Smooth muscle cell (in vitro differentiated cells): ENCODE results near the gene IL3RA. TPM values are rescaled to one million over a fixed set of nuclear protein-coding genes. Genes with fewer than 3 reads are reported as not detected.

ENCODE experiments used
- DNase-seq: peaks from one replicate; lab custom pipeline; 2025; ENCODE audit not compliant: unreplicated experiment; lab: John Stamatoyannopoulos, UW
- H2AFZ ChIP-seq: fragments of 200-600 bp; sonication (generic); 2 replicates; pipeline ENCODE4 v1.6.0; 2016; ENCODE audit warnings: antibody characterized with exemption, low read depth, mild to moderate bottlenecking
- H3F3A ChIP-seq: fragments of 200-600 bp; sonication (generic); 2 replicates; pipeline ENCODE4 v1.6.0; 2017; ENCODE audit warnings: antibody characterized with exemption, low read depth
- H3K27ac ChIP-seq: fragments of 200-600 bp; sonication (generic); 2 replicates; pipeline ENCODE4 v1.5.1; 2016; ENCODE audit warnings: low read depth, mild to moderate bottlenecking
- H3K27me3 ChIP-seq: fragments of 200-600 bp; sonication (generic); 2 replicates; pipeline ENCODE4 v1.6.1; 2016; ENCODE audit warnings: low read depth, mild to moderate bottlenecking
- H3K36me3 ChIP-seq: fragments of 200-600 bp; sonication (generic); 2 replicates; pipeline ENCODE4 v1.5.1; 2016; ENCODE audit warnings: low read depth
- H3K4me1 ChIP-seq: fragments of 200-600 bp; sonication (generic); 2 replicates; pipeline ENCODE4 v1.5.1; 2016; ENCODE audit warnings: low read depth
- H3K4me2 ChIP-seq: fragments of 200-600 bp; sonication (generic); 2 replicates; pipeline ENCODE4 v1.6.0; 2016; ENCODE audit warnings: mild to moderate bottlenecking
- H3K4me3 ChIP-seq: fragments of 200-600 bp; sonication (generic); 2 replicates; pipeline ENCODE4 v1.5.1; 2016; ENCODE audit warnings: mild to moderate bottlenecking
- H3K79me2 ChIP-seq: fragments of 200-600 bp; sonication (generic); 2 replicates; pipeline ENCODE4 v1.6.0; 2016; ENCODE audit warnings: low read depth, mild to moderate bottlenecking
- H3K9ac ChIP-seq: fragments of 200-600 bp; sonication (generic); 2 replicates; pipeline ENCODE4 v1.6.0; 2016; ENCODE audit warnings: low read depth
- H3K9me3 ChIP-seq: fragments of 200-600 bp; sonication (generic); replicated peaks from 2 replicates; pipeline ENCODE4 v1.5.1; 2016; ENCODE audit warnings: low read depth
- H4K20me1 ChIP-seq: fragments of 200-600 bp; sonication (generic); 2 replicates; pipeline ENCODE4 v1.6.0; 2016; ENCODE audit warnings: low read depth
- CTCF ChIP-seq: fragments of 200-600 bp; sonication (generic); IDR thresholded peaks from 2 replicates; pipeline ENCODE4 v1.5.1; 2017; ENCODE audit warnings: borderline replicate concordance, mild to moderate bottlenecking, antibody characterized with exemption; ENCODE audit not compliant: insufficient read depth, poor library complexity, severe bottlenecking
- WGBS: methylation state at CpG from one replicate; pipeline ENCODE4 v1.1.7; 2016; ENCODE audit warnings: low lambda C conversion rate; 5-methylcytosine and 5-hydroxymethylcytosine counted together
- polyA plus RNA-seq: library from polyadenylated mRNA; unstranded; fragments of >200 nt; fragmentation: Nextera tagmentation; extraction: Ambion mirVana; gene quantifications from 2 replicates; pipeline ENCODE4 v1.2.1, GENCODE V29; 2016
- total RNA-seq: library from RNA; depleted of rRNA; stranded (reverse); fragments of >200 nt; gene quantifications from 2 replicates; pipeline ENCODE4 v1.2.3, GENCODE V29; 2014

Gene IL3RA
- total and polyA plus RNA-seq, 2 experiments from 2014 or later = 0.24 TPM; not detected in 1

DNA sequence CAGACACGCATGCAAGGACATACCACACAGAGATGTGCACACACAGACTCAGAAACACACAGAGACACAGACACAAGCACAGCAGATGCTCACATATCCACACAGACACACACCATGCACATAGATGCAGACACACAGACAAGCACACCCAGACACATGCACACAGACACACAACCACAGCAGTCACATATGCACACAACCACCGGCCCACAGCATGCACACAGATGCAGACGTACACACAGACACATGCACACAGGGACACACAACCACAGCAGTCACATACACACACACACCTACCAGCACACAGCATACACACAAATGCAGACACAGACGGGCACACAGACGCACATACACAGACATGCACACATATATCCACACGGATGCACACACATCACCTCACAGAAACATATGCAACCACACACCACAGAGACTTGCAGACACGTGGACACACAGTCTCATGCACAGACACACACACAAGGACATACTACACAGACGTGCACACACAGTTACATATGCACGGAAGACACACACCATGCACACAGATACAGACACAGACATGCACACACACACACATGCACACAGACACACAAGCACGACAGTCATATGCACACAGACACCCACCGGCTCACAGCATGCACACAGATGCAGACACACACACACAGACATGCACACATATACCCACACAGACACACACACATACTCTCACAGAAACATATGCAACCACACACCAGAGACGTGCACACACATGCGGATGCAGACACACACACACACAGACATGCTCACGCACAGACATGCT, 80.6 kb downstream of the IL3RA start:
- Histone ChIP-seq H3K4me3 (no peak overlapping the region), H3K27ac (no peak overlapping the region), H3F3A (no peaks in the 10 kb centered on the region), H3K9me3 (no peaks in the 10 kb centered on the region), H3K27me3 (no peaks in the 10 kb centered on the region), H3K4me1 (no peaks in the 10 kb centered on the region), H4K20me1 (no peaks in the 10 kb centered on the region), H3K79me2 (no peaks in the 10 kb centered on the region), H3K9ac (no peak overlapping the region), H2AFZ (no peak overlapping the region), H3K4me2 (no peak overlapping the region), H3K36me3 (no peaks in the 10 kb centered on the region)
- TF ChIP-seq CTCF = no peak
- WGBS = 71% methylated on average over 14 of the region's 14 CpGs
- DNase-seq = no peak

DNA sequence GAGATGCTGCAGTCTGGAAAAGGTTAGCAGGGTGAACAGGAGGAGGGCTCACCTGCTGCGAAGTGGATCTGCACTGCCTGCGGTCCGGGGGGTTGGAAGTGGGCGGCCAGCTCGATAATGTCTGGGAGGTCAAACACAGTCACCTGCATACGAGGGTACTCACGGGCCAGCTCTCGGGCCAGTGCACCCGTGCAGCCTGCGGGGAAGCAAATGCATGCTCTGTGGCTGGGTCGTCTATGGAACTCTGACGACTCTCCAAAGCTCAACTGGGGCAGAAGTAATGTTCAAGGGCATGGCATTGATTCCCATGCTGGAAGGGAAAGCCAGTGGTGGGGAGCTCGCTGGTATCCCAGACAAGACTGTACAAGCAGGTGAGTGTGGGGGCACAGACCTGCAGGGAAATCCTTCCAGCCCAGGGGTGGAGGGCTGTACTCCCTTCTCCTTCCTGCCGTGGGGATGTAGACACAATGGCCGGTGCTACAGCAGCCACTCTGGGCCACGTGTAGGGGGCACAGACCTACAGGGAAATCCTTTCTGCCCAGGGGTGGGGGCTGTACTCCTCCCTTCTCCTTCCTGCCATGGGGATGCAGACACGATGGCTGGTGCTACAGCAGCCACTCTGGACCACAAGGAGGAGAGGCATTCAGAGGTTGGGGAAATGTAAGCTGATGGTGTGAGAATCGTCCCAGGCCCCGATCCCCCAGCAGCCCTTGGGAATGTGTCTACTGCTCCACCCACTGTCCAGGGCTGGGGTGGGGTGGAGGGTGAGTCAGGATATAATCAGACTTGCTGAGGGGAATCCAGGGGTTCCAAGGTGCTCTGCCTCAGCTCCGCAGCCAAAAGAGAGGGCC, 81.6 kb downstream of the IL3RA start:
- H3K4me2 ChIP-seq = no peak overlapping the region
- 94% methylated on average over 20 of the region's 20 CpGs for WGBS
- H3K27ac ChIP-seq = no peak overlapping the region
- no peak for DNase-seq
- H3K4me3 ChIP-seq = no peak overlapping the region
- H3K27me3 ChIP-seq = no peaks in the 10 kb centered on the region
- peaks cover under 1% of the 10 kb centered on the region for H3K9me3 ChIP-seq
- no peak overlapping the region for H3K9ac ChIP-seq
- no peaks in the 10 kb centered on the region for H4K20me1 ChIP-seq
- H3K4me1 ChIP-seq = no peaks in the 10 kb centered on the region
- peaks cover 5% of the 10 kb centered on the region for H3K36me3 ChIP-seq
- H2AFZ ChIP-seq = no peak overlapping the region
- no peaks in the 10 kb centered on the region for H3K79me2 ChIP-seq
- no peak for TF ChIP-seq CTCF
- H3F3A ChIP-seq = no peaks in the 10 kb centered on the region

DNA sequence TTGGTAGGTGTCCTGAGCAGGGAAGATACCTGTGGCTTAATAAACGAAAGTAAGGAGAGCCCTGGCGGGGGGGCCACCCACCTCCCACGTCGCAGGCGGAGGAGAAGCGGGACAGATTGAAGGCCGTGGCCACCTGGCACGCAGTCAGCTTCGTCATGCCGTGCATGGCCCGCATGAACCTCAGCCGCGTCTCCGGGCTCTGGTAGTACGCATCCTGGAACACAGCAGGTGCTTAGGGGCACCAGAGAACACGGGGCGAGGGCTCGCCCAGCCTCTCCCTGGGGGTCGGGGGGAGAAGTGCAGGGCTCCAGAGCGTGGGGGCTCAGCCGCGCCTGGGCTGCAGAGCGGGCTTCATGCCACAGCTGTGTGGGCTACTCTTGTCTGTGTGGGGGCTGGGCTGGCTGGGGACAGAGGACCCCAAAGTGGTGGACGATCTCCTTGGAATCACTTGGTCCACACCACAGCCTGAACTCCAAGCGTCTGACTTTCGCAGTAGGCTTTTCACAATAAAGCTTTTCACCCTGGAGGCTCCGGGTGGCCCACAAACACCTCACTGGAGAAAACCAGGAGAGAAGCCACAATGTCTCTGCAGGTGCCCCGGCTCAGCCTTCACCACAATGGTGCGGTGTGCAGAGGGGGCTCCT, 82.4 kb downstream of the IL3RA start:
- TF ChIP-seq CTCF = no peak

More for the DNA sequence above, 82.4 kb downstream of the IL3RA start:
- H3K9ac ChIP-seq = no peak overlapping the region
- no peak overlapping the region for H3K4me2 ChIP-seq
- no peak for DNase-seq
- peaks cover 2% of the 10 kb centered on the region for H3K9me3 ChIP-seq
- H3K27ac ChIP-seq = no peak overlapping the region
- H3F3A ChIP-seq = no peaks in the 10 kb centered on the region
- no peaks in the 10 kb centered on the region for H3K79me2 ChIP-seq
- H3K4me3 ChIP-seq = no peak overlapping the region
- no peaks in the 10 kb centered on the region for H4K20me1 ChIP-seq
- H3K36me3 ChIP-seq = peaks cover 7% of the 10 kb centered on the region
- H3K27me3 ChIP-seq = no peaks in the 10 kb centered on the region
- WGBS = 97% methylated on average over 24 of the region's 29 CpGs
- H3K4me1 ChIP-seq = no peaks in the 10 kb centered on the region
- H2AFZ ChIP-seq = no peak overlapping the region
